Stimulated activated CD4-positive, alpha-beta T cell treated with anti-CD3 and anti-CD28 coated beads, Interleukin-4, amount 100 ng/mL, for 1 hour (primary cell): Measurements from ENCODE around the gene TRAK1.

Experiments
- DNase-seq: peaks from one replicate; pipeline ENCODE4 v3.0.0-alpha.2; 2020

Gene TRAK1

DNA sequence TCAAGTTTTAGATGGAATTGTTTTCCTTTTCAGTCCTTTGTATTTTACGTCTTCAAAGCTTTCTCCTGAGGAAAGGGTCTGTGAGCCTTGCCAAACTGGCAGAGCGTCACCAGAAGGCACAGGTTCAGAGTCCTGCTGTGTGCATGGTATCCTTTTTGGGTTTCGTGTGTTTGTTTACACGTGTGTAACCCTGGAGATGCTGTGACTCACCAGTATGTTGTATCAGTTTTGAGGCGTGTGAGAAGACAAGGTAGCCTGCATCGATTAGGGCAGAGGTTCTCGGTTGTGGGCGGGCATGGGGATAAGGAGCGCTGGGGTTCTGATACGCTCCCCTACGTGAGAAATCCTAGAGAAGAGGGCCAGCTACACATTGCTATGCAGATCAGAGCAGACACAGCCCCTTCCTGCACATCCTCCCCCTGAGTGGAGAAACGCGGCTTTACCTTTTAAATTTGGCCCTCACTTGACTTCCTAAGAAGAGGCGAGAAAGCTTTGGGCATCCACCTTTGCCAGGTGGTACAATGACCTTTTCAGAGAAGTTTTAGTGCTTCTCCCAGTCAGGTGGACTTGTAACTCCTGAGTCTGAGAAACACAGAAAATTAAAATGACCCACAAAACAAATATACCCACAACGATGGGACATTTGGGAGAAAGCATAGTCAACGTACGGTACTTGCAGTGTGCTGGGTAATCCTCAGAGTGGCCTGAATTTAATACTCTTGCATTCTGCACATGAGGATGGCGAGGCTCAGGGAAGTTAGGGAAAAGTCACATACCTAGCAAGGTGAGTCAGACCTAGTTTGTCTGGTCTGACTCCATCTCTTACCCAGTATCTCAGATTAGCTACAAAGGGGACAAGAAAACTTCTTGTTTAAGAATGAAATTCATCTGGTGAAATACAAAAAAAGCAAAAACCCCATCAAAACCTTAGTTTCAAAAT, 38.1 kb downstream of the TRAK1 start:
- no peak for DNase-seq

DNA sequence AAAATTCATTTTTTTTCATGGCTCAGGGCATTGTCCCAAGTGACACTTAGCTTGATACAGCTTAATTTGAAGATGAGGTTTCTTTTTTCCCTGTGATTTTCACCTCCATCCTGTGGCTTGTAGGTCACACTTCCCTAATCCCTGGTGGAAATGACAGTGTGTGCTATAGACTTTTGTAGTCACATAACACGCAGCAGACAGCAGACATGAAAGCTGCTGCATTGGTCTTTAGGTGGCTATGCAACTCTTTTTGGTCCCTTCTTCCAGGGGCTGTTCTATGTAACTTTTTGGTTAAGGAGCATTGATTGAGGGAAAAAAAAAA, 38.8 kb downstream of the TRAK1 start:
- DNase-seq = no peak

GRCh38 chr3:42130329-42131070, 39.3 kb downstream of the TRAK1 start:
- no peak for DNase-seq

DNA sequence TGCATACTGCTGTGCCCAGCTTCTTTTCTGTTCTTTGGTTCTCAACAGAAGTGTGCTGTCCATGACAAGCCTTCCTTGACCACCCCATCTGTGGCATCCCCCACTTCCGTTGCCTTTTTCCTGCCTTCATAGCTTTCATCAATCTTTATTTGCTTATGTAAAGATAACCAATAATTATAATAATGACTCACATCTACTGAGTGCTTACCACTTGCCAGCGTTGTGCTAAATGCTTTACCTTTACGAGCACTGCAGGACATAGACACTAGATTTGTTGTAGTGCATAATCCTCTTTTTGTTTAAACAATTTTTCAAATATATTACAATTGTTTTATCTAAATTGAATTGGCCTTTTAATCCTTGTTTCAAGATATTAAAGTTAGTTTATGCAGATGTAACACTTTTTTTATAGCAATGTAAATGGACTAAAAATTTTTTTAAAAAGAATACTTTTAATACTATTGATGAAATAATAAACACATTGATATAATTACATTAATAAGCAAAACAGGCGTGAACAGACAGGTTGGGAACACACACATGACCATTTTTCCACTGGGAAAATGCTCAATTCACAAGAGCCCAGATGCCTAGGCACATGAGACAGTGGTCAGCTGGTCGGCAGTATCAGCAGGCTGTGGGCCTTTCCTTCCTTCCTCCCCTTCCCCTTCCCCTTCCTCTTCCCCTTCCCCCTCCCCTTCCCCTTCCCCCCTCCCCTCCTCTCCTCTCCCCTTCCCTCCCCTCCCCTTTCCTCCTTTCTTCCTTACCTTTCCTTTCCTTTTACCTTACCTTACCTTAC, 42.5 kb downstream of the TRAK1 start:
- no peak for DNase-seq

DNA sequence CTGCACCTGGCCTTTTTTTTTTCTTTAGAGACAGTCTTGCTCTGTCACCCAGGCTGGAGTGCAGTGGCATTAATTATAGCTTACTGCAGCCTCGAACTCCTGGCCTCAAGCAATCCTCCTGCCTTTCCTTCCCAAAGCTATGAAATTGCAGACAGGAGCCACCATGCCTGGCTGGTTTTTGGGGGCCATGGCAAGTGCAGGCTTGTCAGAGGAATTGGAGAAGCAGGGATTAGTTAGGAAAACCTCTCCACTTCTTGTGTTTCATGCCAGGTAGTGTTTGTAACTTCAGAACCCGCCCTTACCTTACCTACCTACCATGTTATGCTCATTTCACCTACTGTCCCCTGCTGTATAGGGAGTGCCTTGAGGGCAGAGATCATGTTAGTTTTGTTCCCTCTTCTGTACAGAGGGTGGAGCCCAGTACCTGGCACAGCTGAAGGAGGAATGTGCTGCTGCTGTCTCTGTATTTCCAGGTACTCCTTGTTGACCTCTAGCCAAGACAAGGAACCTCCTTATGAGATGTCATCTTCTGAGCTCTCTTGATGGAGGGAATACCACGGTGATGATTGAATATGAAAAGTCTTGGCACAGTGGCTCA, 43.8 kb downstream of the TRAK1 start:
- no peak for DNase-seq

DNA sequence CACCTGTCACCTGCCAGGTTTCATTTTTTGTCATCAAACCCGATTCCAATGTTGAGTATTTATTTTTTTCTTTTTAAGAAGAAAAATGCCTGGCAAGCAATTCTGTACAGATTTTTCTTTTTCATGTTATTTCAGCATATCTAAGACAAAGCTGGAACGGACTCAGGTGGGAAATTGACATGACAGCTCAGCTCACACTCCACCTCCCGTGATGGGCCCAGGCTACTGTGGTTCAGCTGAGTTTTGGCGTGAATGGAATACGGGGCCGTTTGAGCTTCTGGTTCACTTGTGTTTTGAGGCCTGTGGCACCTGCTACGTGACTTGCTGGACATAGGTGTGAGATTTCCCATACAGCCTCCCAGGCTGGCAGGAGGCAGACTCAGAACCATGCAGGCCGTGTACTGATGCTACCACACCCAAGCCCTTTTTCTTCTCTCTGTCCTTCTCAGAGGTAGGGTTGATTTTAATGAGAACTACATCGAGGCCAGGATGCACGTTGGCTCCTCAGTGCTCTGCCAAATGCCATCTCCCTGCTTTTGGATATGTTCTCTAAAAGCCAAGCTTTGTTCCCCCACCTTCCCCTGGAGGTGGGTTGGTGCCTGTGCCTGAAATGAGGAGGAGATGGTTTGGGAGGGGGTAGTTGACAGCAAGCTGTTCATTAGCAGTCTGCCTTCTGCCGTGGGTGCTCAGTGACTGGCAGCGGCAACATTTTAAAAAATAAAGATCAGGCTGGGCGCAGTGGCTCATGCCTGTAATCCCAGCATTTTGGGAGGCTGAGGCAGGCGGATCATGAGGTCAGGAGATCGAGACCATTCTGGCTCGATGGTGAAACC, 48.7 kb downstream of the TRAK1 start:
- no peak for DNase-seq

DNA sequence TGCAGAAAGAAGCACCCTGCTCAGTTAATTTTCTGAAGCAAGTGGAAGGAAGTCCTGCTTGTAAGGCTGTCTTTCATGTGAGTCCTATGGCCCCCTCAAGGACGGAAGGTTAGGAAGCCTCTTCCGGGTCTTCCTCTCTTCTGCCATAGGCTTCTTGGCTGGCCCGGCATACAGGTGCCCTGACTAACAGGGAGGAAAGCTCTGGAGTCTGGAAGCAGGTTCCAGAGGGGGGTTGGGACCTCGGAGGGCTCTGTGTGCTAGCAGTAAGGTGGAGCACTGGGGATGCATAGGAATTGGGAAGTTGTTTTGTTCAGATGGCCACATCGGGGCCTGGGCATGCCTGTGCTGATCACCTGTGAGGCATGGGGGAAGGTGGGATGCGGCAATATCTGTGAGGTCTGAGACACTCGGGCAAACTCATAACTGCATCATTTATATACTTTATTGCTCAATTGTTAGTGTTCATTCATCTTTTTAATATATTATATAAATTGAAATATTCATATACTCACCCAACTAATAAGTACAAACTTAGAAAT, 49.6 kb downstream of the TRAK1 start:
- no peak for DNase-seq

- DNase-seq = no peak
These were observed 52.3 kb downstream of the TRAK1 start for GRCh38 chr3:42143440-42143839.

GRCh38 chr3:42144209-42144608, 53.1 kb downstream of the TRAK1 start:
- no peak for DNase-seq

DNA sequence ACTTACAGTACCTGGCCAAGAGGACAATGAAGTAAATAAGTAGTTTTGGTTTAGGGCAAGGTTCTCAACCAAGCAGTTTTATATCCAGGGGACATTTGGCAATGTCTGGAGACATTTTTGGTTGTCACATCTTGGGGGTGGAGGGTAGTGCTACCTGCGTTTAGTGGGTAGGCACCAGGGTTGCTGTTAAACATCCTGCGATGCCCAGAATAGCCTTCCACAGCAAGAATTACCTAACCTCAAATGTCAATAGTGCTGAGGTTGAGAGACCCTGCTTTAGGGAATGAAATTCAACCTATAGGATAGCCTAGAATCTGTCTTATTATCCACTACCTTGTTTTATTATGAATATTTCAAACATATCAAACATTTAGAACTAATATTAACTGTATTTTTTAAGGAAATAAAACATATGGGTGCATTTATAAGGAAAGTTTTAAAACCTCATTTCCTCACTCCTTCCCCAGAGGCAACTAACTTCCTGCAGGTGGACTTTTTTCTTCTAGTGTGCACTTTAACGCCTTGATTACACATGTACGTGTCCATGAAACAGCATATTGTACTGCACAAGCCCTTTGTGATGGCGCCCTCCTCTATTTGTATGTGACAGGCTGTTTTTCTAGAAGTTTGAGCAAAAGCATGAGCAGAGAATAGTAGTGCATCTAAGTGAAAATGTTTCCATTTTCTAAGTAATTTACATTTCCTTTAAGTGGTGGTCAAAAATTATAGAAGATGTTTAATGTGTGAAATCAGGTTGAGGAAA, 57.1 kb downstream of the TRAK1 start:
- DNase-seq = no peak

- no peak for DNase-seq
These were observed 57.9 kb downstream of the TRAK1 start for GRCh38 chr3:42148982-42149432.

DNA sequence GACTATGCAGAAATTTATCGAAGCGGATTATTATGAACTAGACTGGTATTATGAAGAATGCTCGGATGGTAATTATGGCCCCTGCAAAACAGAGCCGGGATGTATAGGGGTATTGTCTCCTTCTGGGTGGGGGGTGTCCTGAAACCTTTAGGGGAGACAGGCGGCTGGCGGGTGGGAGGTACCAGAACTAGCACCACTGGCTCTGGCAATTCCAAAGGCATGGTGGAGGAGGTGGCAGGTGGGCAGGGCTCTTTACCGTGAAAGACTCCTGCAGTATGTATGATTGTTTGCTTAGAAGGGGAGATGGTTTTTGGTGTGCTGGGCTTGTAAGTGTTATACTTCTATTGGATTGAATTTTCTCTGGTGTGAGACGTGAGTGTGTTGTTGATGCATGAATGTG, 58.4 kb downstream of the TRAK1 start:
- no peak for DNase-seq

- no peak for DNase-seq
These were observed 58.8 kb downstream of the TRAK1 start for GRCh38 chr3:42149975-42150374.

DNA sequence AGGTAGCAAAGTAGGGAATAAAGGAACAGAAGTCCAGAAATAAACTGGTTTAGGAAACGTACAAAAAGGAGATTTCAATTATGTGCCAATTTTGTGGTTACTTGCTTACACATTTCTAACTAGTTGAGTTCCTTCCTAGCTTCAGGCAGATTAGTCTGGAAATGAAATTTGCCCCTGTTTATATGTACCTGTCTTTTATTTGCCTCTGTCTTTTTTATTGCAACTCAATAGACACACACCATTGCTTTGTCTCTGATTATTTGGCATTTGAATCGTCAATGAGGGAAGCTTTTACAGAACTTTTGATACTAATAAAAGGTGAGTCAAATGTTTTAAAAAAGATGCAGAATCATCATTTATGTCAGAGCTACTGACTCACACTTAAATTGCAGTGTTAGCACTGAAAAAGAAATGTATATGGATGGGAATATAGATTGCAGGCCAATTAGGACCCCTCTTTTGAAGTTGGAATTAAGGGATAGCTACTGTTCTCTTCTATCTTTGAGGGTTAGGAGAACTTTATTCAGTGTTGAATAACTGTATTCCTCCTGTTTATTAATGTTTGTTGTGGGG, 60.5 kb downstream of the TRAK1 start:
- DNase-seq = no peak

DNA sequence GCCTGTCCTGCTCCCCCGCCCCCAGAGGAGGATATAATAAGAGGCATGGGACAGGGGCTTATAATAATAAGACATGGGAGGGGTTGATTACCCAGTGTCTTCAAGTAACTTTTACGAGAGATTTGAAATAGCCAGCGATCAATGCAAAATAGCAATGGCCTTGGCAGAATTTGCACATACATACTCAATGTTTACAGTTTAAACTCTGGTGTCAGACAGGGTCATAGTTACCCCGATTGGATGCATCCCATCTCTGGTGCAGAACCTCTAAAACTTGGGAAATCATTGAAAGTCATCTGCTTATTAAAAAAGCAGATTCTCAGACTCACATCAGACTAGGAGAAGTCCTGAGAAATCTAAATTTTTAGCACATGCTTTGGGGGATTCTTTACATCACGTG, 61.0 kb downstream of the TRAK1 start:
- DNase-seq = no peak

DNA sequence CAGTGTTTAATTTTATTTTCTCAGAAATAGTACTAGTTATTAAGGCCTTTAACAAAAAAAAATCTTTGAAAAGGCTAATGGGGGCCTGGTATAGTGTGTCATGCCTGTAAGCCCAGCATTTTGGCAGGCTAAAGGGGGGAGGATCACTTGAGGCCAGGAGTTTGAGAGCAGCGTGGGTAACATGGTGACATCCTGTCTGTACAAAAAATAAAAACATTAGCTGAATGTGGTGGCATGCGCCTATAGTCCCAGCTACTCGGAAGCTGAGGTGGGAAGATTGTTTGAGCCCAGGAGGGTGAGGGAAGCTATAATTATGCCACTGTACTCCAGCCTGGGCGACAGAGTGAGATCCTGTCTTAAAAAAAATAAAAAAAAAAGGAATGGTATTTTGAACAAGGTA, 61.9 kb downstream of the TRAK1 start:
- no peak for DNase-seq

GRCh38 chr3:42157540-42158538, 66.7 kb downstream of the TRAK1 start:
- no peak for DNase-seq

- no peak for DNase-seq
These were observed 68.0 kb downstream of the TRAK1 start for GRCh38 chr3:42159147-42159546.
